HEK293 (cell line): ENCODE data around the gene ST7.

Experiments
- CTCF ChIA-PET: fragments of 350-600 bp; formaldehyde crosslinking; extraction: SDS; loops from one replicate; lab custom pipeline; 2021; ENCODE audit warnings: antibody characterized with exemption; lab: Yijun Ruan, JAX
- POLR2A ChIA-PET: fragments of 300-600 bp; formaldehyde crosslinking; extraction: SDS; loops from one replicate; lab custom pipeline; 2020; ENCODE audit warnings: antibody characterized with exemption, inconsistent platforms; lab: Yijun Ruan, JAX
- H3K27ac ChIP-seq: fragments of 200-500 bp; sonication (Bioruptor generic); 2 replicates; pipeline ENCODE4 v1.5.1; 2014; ENCODE audit warnings: low read depth, low read length, control low read depth, inconsistent platforms; ENCODE audit errors: extremely low read depth
- H3K36me3 ChIP-seq, 2 experiments: fragments of 200-500 bp in 1 of 2; sonication (Bioruptor generic) in 1 of 2; 1 replicate in 1 of 2; 2 replicates in 1 of 2; pipeline ENCODE4 v1.5.1; 2014 to 2017; ENCODE audit warnings: inconsistent platforms in 2 of 2, low read length in 2 of 2; ENCODE audit not compliant: control insufficient read depth in 2 of 2, insufficient read depth in 1 of 2
- H3K4me1 ChIP-seq: fragments of 200-500 bp; sonication (Bioruptor generic); 2 replicates; pipeline ENCODE4 v1.5.1; 2014; ENCODE audit warnings: mild to moderate bottlenecking, low read length, inconsistent platforms; ENCODE audit not compliant: control insufficient read depth, insufficient read depth
- H3K4me3 ChIP-seq: 2 replicates; pipeline ENCODE4 v1.5.1; 2011; ENCODE audit warnings: low read depth, mild to moderate bottlenecking, control low read depth, low read length, moderate library complexity
- H3K9me3 ChIP-seq: fragments of 200-500 bp; sonication (Bioruptor generic); 2 replicates; pipeline ENCODE4 v1.5.1; 2014; ENCODE audit warnings: low read depth, low read length, inconsistent platforms; ENCODE audit not compliant: control insufficient read depth, insufficient read depth
- CTCF ChIP-seq: fragments of 450-650 bp; formaldehyde crosslinking; IDR thresholded peaks from 2 replicates; pipeline ENCODE4 v1.5.1; 2016; ENCODE audit warnings: missing biosample characterization, missing genetic modification characterization
- FEZF1 ChIP-seq: fragments of 450-650 bp; formaldehyde crosslinking; IDR thresholded peaks from 2 replicates; pipeline ENCODE4 v1.5.1; 2016; ENCODE audit warnings: missing biosample characterization, missing genetic modification characterization
- MZF1 ChIP-seq: fragments of 450-650 bp; formaldehyde crosslinking; IDR thresholded peaks from 2 replicates; pipeline ENCODE4 v1.5.1; 2017; ENCODE audit warnings: missing biosample characterization, missing genetic modification characterization, borderline replicate concordance
- OSR2 ChIP-seq: fragments of 450-650 bp; formaldehyde crosslinking; IDR thresholded peaks from 2 replicates; pipeline ENCODE4 v1.5.1; 2016; ENCODE audit warnings: missing biosample characterization, missing genetic modification characterization
- PRDM1 ChIP-seq: fragments of 450-650 bp; formaldehyde crosslinking; IDR thresholded peaks from 2 replicates; pipeline ENCODE4; 2016; ENCODE audit warnings: missing biosample characterization, missing genetic modification characterization
- REPIN1 ChIP-seq: fragments of 450-650 bp; formaldehyde crosslinking; IDR thresholded peaks from 2 replicates; pipeline ENCODE4 v1.5.1; 2017; ENCODE audit warnings: missing biosample characterization, missing genetic modification characterization, low read depth
- ZBTB17 ChIP-seq: fragments of 450-650 bp; formaldehyde crosslinking; IDR thresholded peaks from 2 replicates; pipeline ENCODE4 v1.5.1; 2016; ENCODE audit warnings: missing biosample characterization, missing genetic modification characterization
- ZBTB20 ChIP-seq: fragments of 450-650 bp; formaldehyde crosslinking; IDR thresholded peaks from 2 replicates; pipeline ENCODE4 v1.5.1; 2016; ENCODE audit warnings: missing biosample characterization, missing genetic modification characterization
- ZEB2 ChIP-seq: fragments of 450-650 bp; formaldehyde crosslinking; IDR thresholded peaks from 2 replicates; pipeline ENCODE4 v1.5.1; 2016; ENCODE audit warnings: missing biosample characterization, missing genetic modification characterization
- ZFP69B ChIP-seq: fragments of 450-650 bp; formaldehyde crosslinking; IDR thresholded peaks from 2 replicates; pipeline ENCODE4 v1.5.1; 2016; ENCODE audit warnings: missing biosample characterization, missing genetic modification characterization
- ZNF184 ChIP-seq: fragments of 450-650 bp; IDR thresholded peaks from 2 replicates; pipeline ENCODE4 v1.5.1; 2018; ENCODE audit warnings: missing biosample characterization, mild to moderate bottlenecking, missing genetic modification characterization
- ZNF2 ChIP-seq: fragments of 450-650 bp; formaldehyde crosslinking; IDR thresholded peaks from 2 replicates; pipeline ENCODE4 v1.5.1; 2016; ENCODE audit warnings: missing biosample characterization, missing genetic modification characterization
- ZNF37A ChIP-seq: fragments of 450-650 bp; IDR thresholded peaks from 2 replicates; pipeline ENCODE4 v1.5.1; 2018; ENCODE audit warnings: missing biosample characterization, missing genetic modification characterization
- ZNF426 ChIP-seq: fragments of 450-650 bp; formaldehyde crosslinking; IDR thresholded peaks from 2 replicates; pipeline ENCODE4 v1.5.1; 2017; ENCODE audit warnings: missing biosample characterization, missing genetic modification characterization, mild to moderate bottlenecking, inconsistent platforms, moderate library complexity
- ZNF660 ChIP-seq: fragments of 450-650 bp; IDR thresholded peaks from 2 replicates; pipeline ENCODE4 v1.5.1; 2018; ENCODE audit warnings: missing biosample characterization, mild to moderate bottlenecking, missing genetic modification characterization
- ZNF664 ChIP-seq: fragments of 450-650 bp; formaldehyde crosslinking; IDR thresholded peaks from 2 replicates; pipeline ENCODE4 v1.5.1; 2016; ENCODE audit warnings: missing biosample characterization, missing genetic modification characterization
- ZNF777 ChIP-seq: fragments of 450-650 bp; formaldehyde crosslinking; IDR thresholded peaks from 2 replicates; pipeline ENCODE4 v1.5.1; 2017; ENCODE audit warnings: missing biosample characterization, missing genetic modification characterization, borderline replicate concordance
- ZSCAN30 ChIP-seq: fragments of 450-650 bp; IDR thresholded peaks from 2 replicates; pipeline ENCODE4 v1.5.1; 2018; ENCODE audit warnings: missing biosample characterization, mild to moderate bottlenecking, missing genetic modification characterization, moderate library complexity
- TF ChIP-seq, protein P1 (sequence below): fragments of 450-650 bp; formaldehyde crosslinking; IDR thresholded peaks from 2 replicates; pipeline ENCODE4 v1.5.1; 2017; ENCODE audit warnings: missing biosample characterization, missing genetic modification characterization
- TF ChIP-seq, protein P2 (sequence below): fragments of 450-650 bp; IDR thresholded peaks from 2 replicates; pipeline ENCODE4 v1.5.1; 2018; ENCODE audit warnings: missing biosample characterization, mild to moderate bottlenecking, missing genetic modification characterization
- TF ChIP-seq, protein P3 (sequence below): fragments of 450-650 bp; formaldehyde crosslinking; IDR thresholded peaks from 2 replicates; pipeline ENCODE4 v1.5.1; 2016; ENCODE audit warnings: missing biosample characterization, missing genetic modification characterization

The ST7 gene

GRCh38 chr7:117069379-117069778 is 116.1 kb downstream of the ST7 start:
- POLR2A ChIA-PET, result no interaction called here
- CTCF ChIA-PET, result interaction anchor here (0.7 kb wide), 1 partner anchor 171 kb away, joined by 4 read pairs; no protein-coding TSS in a partner anchor
- peaks cover 12% of the 10 kb centered on the region; the same call in 1 of the 2 replicates for H3K4me1 ChIP-seq
- no peaks in the 10 kb centered on the region for H3K9me3 ChIP-seq
- TF ChIP-seq CTCF, result no peak
- no peak for TF ChIP-seq ZNF2 (tag by site-specific recombination)
- TF ChIP-seq ZFP69B (tag by site-specific recombination), result no peak
- no peak for TF ChIP-seq ZNF37A (tag by site-specific recombination)
- H3K4me3 ChIP-seq, result no peak overlapping the region
- no peaks in the 10 kb centered on the region for H3K36me3 ChIP-seq
- H3K27ac ChIP-seq, result no peak overlapping the region

- H3K9me3 ChIP-seq, result no peaks in the 10 kb centered on the region
- TF ChIP-seq, protein P1, sequence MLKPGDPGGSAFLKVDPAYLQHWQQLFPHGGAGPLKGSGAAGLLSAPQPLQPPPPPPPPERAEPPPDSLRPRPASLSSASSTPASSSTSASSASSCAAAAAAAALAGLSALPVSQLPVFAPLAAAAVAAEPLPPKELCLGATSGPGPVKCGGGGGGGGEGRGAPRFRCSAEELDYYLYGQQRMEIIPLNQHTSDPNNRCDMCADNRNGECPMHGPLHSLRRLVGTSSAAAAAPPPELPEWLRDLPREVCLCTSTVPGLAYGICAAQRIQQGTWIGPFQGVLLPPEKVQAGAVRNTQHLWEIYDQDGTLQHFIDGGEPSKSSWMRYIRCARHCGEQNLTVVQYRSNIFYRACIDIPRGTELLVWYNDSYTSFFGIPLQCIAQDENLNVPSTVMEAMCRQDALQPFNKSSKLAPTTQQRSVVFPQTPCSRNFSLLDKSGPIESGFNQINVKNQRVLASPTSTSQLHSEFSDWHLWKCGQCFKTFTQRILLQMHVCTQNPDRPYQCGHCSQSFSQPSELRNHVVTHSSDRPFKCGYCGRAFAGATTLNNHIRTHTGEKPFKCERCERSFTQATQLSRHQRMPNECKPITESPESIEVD (tag by site-specific recombination), result peak; percentile 56; the same call in 1 of the 2 replicates
- TF ChIP-seq, protein P2, sequence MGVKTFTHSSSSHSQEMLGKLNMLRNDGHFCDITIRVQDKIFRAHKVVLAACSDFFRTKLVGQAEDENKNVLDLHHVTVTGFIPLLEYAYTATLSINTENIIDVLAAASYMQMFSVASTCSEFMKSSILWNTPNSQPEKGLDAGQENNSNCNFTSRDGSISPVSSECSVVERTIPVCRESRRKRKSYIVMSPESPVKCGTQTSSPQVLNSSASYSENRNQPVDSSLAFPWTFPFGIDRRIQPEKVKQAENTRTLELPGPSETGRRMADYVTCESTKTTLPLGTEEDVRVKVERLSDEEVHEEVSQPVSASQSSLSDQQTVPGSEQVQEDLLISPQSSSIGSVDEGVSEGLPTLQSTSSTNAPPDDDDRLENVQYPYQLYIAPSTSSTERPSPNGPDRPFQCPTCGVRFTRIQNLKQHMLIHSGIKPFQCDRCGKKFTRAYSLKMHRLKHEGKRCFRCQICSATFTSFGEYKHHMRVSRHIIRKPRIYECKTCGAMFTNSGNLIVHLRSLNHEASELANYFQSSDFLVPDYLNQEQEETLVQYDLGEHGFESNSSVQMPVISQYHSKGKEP (tag by site-specific recombination), result 0 out of 2 replicates have a peak, but pooled peaks have one; percentile 40
- TF ChIP-seq ZEB2 (no peak), ZNF426 (no peak), OSR2 (tag by site-specific recombination) (peak; percentile 75)
- TF ChIP-seq, all 188 proteins: peak for 3
- H3K4me3 ChIP-seq, result no peak overlapping the region
- no peaks in the 10 kb centered on the region for H3K36me3 ChIP-seq
- POLR2A ChIA-PET, result no interaction called here
- no peak overlapping the region for H3K27ac ChIP-seq
- CTCF ChIA-PET, result interaction anchor here (1.5 kb wide), 1 partner anchor 15 kb away, joined by 3 read pairs; no protein-coding TSS in a partner anchor
- peaks cover 12% of the 10 kb centered on the region; the same call in 1 of the 2 replicates for H3K4me1 ChIP-seq
Observed at GRCh38 chr7:117071551-117071950, 118.2 kb downstream of the ST7 start.

DNA sequence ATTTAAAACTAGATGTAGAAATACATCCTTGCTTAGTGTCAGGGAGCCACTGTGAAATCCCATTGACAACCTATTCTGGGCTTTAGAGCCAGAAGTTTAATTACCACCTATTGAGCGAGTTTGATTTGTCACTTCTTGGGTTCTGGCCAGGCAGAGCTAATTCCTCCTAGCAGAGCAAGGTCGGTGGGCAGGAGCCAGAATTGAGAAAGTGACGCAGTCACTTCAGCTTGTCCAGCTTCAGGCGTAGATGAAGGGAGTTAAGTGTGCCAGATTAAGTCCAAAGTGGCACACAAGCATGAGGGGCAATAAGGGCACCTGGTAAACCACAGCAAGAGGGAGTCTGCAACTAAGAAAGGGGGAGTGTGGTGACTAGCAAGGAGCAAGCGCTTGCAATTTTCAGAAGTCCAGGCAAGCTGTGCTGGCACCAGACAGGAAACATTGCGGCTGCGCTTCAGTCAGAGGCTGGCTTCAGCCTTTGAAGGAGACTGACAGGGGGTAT is 119.4 kb downstream of the ST7 start:
- CTCF ChIA-PET, result no interaction called here
- H3K4me3 ChIP-seq, result no peak overlapping the region
- peaks cover 10% of the 10 kb centered on the region; the same call in 1 of the 2 replicates for H3K4me1 ChIP-seq
- POLR2A ChIA-PET, result no interaction called here
- H3K27ac ChIP-seq, result no peak overlapping the region
- no peaks in the 10 kb centered on the region for H3K9me3 ChIP-seq
- H3K36me3 ChIP-seq, result no peaks in the 10 kb centered on the region
- TF ChIP-seq REPIN1 (tag by site-specific recombination) (no peak), ZNF664 (tag by site-specific recombination) (peak; percentile 84; the same call in 1 of the 2 replicates), FEZF1 (tag by site-specific recombination) (peak; percentile 55; the same call in 1 of the 2 replicates), PRDM1 (0 out of 2 replicates have a peak, but pooled peaks have one; percentile 6), MZF1 (tag by site-specific recombination) (peak; percentile 59; the same call in 1 of the 2 replicates), ZBTB17 (peak; percentile 73), ZNF777 (tag by site-specific recombination) (no peak), OSR2 (tag by site-specific recombination) (peak; percentile 75), ZSCAN30 (tag by site-specific recombination) (peak; percentile 65; the same call in 1 of the 2 replicates), ZNF660 (tag by site-specific recombination) (peak; percentile 17; the same call in 1 of the 2 replicates), ZNF184 (tag by site-specific recombination) (no peak), ZBTB20 (tag by site-specific recombination) (0 out of 2 replicates have a peak, but pooled peaks have one; percentile 7)
- TF ChIP-seq, protein P3, sequence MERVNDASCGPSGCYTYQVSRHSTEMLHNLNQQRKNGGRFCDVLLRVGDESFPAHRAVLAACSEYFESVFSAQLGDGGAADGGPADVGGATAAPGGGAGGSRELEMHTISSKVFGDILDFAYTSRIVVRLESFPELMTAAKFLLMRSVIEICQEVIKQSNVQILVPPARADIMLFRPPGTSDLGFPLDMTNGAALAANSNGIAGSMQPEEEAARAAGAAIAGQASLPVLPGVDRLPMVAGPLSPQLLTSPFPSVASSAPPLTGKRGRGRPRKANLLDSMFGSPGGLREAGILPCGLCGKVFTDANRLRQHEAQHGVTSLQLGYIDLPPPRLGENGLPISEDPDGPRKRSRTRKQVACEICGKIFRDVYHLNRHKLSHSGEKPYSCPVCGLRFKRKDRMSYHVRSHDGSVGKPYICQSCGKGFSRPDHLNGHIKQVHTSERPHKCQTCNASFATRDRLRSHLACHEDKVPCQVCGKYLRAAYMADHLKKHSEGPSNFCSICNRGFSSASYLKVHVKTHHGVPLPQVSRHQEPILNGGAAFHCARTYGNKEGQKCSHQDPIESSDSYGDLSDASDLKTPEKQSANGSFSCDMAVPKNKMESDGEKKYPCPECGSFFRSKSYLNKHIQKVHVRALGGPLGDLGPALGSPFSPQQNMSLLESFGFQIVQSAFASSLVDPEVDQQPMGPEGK (tag by site-specific recombination), result 0 out of 2 replicates have a peak, but pooled peaks have one; percentile 39
- TF ChIP-seq, protein P1 (tag by site-specific recombination), result 0 out of 2 replicates have a peak, but pooled peaks have one; percentile 65
